NCI-H1694 (cell line): ENCODE results near the gene NDUFAF4.
A peak's percentile ranks its signal among the peaks of the same experiment; 100 is the strongest.

Source experiments
- DNase-seq: peaks from one replicate; lab custom pipeline; 2025; lab: John Stamatoyannopoulos, UW

The NDUFAF4 gene

DNA sequence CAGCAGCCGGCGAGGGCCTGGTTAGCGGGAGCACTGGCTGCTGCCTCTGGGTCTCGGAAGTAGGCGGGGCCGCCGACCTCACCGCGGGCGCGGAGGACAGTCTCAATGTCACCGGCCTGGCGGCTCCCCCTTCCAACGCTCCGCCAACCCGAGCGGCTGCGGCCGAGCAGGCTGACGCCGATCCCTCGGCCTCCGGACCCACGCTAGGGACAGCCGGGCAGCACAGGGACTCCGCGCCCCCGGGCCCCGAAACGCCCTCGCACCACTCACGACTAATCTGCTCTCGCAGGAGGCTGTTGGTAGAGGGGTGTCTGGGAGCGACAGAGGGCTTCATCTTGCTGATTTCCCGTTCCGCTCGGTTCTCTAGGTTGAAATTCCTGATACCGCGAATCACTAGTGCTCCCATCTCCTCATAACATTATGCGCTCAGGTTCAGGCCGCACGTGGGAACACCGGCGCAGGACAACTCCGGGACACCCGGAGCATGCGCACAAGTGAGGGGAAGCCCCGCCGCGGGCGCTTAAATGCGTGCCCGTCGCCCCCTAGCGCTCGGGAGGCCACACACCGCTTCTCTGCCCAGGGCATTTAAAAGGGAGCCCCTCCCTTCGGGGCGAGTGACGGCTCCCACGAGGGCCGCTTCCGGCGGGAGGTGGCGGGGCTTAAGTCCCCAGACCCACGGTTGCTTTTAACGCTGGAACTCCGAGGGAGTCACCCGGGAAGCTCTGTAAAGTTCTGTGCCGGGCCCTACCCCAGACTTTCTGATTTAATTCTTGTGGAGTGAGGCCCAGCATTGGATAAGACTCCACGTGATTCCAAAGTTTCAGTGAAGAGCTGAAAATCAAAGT is at the start of gene NDUFAF4:
NDUFAF4 (minus strand) TSS at position 496 of the 845 bp plus-strand sequence; CDS start at position 406, 90 bp downstream.
- peak; percentile 85 for DNase-seq

DNA sequence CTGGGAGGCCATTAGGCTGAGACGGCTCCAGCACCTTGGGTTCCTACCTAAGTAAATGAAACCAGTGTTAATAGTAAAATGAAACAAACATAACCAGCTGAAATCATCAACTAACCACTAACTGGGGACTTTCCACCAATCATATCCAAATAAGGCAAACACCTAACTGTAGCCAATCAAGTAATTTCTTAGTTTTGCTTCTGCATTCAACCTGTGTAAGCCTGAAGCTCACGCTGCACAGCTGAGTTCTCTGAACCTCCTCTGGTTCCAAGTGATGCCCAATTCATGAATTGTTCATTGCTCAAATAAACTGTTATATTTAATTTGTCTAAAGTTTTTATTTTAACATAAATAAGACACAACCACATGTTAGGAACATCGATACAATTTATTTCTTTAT is 49.4 kb upstream of the NDUFAF4 start:
- DNase-seq, result no peak

DNA sequence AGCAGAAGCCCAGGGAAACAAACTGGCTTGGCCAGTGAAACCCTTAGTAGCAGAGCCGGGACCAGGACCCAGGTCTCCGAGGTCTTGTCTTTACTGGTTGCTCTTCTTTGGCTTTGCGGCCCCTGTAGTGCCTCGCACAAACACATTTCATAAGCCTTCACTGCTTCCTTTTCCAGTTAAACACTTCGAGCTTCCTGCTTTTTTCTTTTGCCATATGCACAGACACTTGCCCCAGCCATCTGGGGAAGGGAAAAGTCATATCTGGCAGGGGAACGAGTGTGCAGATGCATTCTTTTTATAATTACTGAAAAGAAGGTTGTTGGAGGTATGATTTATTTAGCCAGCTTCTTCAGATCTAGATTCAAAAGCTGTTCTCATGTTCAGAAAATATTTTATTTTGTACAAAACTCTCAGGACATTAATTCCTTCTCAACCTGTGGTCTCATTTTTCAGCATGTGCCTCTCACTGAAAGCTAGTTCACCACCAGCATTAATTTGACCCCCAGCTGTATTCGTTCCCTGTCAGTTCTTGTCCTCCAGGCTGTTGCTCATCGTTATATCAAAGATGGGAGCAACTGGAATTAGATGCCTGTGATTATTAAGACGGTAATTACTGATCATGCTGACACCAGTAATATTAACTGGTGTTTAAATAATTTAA is 46.0 kb upstream of the NDUFAF4 start:
- no peak for DNase-seq

DNA sequence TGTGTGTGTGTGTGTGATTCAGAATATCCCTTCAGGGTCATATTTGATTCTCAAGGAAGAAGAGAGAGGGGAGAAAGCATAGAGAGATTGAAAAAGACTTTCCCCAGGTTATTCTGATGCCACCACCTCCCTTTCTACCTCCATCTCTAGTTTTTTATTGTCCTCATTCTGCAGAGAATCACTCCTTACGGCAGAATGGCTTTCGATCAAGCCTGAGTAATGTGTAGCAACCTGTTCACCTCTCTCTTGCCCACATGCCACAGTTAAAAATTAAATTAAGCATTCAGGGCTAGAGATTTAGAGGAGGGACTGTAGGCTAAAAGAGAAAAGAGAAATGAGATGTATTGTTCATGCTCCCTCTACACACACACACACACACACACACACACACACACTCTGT is 45.0 kb upstream of the NDUFAF4 start:
- no peak for DNase-seq

DNA sequence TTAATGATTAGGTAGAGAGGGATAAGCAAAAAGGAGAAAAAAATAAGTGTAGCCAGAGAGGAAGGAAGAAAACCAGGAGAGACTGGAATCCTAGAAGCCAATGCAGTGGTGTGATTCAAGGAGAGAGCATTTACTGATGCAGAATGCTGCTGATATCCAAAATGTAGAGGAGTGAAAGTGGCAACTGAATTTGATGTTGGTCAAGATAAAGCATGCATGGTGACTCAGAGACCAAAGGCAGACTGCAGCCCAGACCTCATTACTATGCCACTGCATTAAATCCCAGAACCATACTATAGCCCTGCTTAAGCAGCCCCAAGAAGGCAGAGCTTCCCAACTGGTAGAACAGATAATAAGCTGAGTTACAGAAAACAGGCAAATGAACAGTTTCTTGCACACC is 42.6 kb upstream of the NDUFAF4 start:
- DNase-seq, result no peak

DNA sequence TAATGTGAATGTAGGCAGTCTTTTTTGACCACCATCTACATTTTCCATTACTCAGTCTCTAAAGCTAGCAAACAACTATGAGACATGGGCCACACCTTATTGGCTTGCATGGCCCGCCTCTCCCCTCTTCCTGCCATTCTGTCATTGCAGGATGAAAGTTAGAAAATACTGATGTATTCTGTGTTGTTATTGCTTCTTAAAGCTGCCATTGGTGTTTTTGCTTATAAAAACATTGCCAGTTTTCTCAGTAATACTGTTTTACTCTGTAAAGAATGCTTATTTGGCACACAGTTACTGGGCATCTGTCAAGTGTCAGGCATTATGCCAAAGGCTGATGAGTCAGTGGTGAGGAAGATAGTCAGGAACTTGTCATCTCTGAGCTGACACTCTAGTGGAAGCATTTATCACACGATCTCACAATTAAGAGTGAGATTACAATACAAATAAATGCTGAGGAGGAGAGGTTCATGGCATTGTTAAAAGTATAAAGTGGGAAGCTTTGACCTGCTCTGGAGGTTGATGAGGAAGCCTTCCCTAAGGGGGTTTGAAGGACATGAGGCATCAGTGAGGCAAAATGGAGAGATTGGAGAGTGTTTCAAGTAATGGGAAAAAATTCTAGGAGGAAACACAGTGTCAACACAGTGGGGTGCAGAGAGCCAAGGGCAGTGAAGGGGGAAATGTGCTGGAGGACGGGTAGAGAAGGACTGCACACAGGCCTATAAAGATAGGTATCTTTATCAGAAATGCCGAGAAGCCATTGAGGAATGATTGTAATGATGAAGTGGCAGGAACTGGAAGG is 41.5 kb upstream of the NDUFAF4 start:
- peak; percentile 59 for DNase-seq

DNA sequence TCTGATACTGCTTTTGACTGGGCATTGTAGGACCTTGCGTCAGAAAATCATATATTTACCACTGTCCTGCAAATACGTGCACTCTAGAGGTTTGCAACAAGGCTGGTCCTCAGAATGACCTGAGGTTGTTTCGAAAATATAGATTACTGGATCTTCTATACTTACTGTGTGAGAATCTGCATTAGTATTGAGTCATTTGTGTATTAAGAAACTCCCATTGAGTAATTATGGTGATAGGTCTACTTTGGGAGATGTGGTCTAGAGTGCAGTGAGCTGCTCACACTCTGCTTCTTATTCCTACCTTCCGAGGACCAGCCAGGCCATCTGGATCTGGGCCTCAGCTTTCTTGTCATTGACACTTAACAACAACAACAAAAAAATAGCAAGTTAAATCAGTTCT is 36.4 kb upstream of the NDUFAF4 start:
- DNase-seq, result no peak

DNA sequence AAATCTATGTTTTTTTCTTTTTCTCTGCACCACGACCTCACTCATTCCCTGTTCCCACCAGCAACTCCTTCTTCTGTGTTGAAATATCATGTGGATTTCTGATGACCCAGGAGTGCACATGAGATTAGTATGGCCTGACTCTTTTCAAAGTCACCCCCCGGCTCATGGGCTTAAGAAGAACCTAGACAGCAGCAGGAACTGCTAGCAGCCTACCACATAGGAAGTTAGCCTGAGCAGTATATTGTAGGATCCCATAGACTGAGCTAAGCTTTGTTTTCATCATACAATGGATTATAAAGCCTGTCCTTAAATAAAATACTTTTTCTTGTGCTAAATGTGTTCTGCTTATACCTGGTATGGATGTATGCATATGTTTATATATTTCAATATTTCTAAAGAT is 33.5 kb upstream of the NDUFAF4 start:
- no peak for DNase-seq

DNA sequence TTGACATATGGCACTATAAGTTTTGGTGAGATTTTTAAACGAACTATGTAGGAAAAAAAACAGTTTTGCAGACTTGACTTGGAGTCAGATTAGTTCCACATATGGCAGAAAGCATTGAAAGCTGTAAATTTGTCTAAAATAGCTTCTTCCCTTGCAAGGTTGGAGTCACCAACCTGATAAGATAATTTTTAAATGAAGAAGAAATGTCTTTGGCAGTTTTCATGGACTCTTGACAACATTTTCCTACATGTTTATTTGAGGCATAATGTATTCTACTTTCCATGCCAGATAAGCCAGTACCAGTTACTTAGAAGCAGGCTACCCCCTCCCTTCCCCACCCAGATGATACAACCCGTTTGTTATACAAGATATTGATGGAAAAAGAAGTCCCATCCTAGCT is 32.0 kb upstream of the NDUFAF4 start:
- no peak for DNase-seq

DNA sequence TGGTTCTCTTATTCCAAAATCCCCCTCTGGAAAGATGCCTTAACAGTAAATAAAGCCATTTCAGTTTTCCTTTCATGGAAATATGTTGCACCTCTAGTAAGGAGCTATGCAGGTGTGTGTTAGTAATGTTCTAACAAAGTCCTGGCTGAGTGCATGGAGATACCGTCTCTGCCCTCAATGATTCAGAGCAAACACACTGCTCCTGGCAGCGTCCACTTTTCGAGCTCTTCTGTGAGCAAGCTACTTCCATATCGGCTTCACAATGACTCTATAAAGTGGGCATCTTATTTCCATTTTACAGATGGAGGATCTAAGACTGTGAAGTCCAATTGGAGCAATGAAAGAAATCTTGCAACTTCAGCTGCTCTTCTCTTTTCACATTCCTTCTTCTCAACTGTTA is 30.0 kb upstream of the NDUFAF4 start:
- no peak for DNase-seq

DNA sequence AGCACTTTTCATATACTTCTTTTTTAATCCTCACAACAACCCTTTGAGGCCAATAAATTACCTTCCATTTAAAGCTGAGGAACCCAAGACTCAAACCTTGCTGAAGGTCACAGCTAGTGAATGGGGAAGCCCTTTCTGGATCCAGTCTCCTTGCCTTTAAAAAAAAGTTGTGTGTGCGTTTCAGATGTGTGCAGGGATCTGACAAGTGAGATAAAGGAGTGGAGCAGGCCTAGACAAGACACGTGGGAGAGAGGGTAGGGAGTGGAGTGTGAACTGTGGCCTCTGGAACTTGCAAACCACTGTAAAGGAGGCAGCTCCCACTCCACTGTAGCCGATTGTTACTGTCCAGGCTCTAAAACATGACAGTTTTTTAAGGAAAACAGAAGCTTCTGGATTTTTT is 28.7 kb upstream of the NDUFAF4 start:
- no peak for DNase-seq

DNA sequence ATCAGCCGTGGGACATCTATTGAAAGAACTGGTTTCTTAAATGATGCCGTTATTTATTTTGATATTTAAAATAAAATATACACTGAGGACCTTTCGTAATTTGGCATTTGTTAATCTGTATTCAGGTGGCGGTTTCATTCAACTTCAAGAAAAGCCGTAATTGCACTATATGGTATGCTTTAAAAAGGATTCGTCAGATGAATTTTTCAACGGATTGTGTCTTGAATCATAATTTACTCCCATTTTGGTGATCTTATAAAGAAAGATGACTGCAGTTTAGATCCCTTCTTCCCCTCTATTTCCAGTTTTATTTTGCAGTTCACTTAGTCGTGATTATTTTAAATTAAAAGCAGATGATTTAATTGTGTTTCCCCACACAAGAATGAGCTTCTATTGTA is 27.6 kb upstream of the NDUFAF4 start:
- no peak for DNase-seq

DNA sequence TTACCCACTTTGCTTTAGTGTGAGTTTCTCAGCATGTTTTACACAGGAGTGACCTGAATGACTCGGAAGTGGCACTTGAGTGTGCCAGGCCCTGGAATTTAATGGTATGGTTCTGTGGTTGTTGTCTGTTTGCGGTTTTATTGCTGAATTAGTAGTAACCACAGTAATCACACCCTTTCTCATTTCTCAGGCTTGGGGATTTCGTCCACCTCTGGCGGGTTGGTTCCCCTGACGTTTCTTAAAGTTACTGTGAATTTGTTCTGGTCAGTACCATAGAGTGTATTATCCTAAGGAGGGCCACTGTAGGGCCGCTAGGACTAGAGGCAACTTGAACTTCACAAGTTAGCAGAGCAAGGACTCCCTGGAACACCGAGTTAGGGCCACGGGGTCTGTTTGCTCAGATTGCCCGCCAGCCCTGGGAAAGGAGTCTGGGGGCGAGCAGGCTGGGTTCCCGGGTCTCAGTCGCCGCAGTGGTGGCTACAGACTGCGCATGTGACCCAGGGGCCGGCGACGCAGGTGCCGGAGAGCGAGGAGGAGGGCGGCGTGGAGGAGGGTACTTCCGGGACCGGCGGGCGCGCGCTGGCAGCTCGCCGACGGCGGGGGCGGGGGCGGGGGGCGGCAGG is 26.3 kb upstream of the NDUFAF4 start:
- no peak for DNase-seq

DNA sequence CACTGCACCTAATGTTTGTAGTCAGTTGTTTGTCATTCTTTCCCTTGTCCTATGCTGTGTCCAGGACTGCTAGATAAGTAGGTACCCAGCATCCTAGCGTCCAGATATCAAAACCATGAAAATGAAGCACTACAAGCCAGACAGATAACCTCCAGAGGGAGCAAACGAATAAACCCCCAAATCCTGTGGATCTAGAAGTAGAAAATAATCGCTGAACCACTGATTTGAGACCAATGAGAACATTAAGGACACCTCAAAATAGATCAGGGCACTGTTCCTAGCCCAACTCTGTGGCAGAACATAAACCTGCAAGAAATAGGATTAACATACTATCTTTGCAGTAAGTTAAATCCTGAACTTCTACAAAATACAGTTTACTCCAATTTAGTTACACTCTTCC is 25.7 kb upstream of the NDUFAF4 start:
- no peak for DNase-seq

DNA sequence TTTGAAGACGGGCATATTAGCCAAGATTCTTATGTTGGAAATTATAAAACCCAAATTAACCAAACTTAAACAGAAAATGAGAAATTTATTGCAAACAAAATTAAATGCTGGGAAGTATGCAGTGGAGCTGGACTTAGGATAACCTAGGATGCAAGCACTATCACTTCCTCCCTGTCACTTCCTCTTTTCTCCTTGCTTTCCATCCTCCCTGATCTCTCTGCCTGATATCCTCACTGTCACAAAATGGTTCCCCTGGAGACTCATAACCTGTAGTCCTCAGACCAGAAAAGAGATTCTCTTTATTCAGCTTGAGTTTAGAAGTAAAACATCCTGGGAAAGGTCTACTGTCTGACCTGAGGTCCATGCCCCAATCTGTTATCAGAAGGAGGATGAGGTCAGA is 19.4 kb upstream of the NDUFAF4 start:
- no peak for DNase-seq

DNA sequence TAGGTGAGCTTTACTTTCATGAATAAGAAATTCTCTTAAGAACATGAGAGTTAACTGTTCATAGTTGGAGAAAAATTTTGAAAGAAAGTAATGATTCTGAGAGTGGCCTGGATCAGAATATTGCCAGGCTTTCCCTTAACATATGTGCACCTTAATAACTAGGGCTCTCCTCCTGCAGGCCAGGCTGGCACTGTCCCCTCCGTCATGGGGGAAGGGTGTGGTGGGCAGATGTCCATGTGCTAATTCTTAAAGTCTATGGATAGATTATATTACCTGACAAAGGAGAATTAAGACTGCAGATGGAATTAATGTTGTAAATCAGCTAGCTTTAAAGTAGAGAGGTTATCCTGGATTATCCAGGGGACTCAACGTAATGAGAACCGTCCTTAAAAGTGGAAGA is 15.9 kb upstream of the NDUFAF4 start:
- DNase-seq, result no peak

DNA sequence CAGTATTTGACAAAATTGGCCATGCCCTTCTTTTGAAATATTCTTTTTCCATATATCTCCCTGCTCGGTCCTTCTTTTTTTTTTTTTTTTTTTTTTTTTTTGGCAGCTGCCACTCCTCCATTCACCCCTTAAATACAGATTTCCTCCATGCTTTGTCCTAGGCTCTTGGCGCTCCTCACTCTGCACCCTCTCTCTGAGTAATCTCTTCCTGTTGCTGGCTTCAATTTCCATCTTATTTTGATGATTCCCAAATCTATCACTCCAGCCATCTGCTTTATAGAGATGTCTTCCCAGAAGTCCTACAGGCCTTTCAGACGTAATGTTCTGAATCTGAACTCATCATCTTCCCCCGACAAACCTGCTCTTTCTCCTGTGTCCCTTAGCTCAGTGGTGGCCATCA is 14.1 kb upstream of the NDUFAF4 start:
- no peak for DNase-seq

DNA sequence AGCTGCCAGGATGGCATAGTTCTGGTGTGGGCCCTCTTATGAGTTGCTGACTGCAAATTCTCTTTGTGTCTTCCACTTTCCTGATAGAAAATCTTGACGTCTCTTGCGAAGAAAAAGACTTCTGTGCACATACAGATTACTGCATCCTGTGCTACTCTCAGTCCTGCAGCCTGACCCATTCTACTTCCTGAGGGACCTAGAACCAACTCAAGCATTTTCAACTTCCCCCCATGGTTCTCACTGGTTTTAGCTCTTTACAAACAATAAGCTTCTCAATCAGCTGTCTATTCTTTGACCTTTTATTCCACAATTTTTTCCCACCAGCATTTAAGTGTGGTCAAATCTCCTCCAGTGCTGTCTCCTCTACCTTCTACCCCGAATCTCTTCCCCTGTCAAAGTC is 13.5 kb upstream of the NDUFAF4 start:
- no peak for DNase-seq

DNA sequence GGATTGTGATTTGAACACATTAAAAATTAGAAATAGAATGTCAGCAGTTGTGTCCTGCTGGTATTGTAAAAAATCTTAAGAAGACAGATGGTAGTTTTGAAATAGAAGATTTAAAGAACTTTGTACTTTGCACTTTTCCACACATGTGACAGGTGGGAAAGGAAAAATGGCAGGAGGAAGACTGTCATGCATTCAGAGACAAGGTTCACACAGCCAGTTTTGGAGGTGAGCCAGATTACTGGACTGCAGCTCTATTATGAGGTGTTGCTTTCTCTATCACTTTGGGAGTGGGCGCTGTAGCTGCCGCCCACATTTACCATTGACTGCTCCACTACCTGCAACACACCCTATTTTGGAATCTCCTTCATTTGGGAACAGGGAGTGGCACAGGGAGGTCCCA is 12.1 kb upstream of the NDUFAF4 start:
- DNase-seq, result no peak

DNA sequence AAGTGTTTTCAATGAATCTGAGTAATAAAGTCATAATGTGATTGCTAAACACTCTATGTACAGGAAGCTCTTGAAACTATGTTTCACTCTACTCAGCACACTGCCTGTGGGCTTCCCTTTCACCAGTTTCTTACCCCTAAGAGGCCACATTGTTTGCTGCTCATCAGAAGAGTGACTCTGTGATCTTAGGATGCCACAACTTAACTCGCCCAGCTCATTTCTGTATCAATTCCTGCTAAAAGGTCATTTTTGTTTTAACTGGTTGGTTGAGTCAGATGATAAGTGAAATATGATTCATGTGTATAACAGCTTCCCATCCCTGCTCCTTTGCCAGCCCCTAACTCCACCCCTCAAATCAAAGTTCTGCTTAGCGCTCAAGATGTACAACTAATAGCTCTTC is 9.8 kb upstream of the NDUFAF4 start:
- no peak for DNase-seq

DNA sequence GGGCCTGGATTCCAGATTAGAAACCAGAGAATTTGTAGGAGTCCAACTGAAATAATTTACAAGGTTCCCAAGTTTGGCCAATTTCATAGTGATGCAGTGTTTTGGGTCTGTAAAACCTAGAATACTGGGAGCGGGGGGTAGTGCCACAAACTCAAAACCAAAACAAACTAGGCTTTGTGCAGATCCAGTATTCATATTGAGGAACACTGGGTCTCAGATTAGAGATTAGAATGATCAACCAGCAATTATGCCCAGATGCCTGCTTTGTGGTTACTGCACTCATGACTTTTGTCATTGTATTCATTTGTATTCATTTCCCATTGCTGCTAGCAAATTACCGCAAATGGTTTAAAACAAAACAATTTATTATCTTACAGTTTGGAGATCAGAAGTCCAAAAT is 3.2 kb upstream of the NDUFAF4 start:
- no peak for DNase-seq

DNA sequence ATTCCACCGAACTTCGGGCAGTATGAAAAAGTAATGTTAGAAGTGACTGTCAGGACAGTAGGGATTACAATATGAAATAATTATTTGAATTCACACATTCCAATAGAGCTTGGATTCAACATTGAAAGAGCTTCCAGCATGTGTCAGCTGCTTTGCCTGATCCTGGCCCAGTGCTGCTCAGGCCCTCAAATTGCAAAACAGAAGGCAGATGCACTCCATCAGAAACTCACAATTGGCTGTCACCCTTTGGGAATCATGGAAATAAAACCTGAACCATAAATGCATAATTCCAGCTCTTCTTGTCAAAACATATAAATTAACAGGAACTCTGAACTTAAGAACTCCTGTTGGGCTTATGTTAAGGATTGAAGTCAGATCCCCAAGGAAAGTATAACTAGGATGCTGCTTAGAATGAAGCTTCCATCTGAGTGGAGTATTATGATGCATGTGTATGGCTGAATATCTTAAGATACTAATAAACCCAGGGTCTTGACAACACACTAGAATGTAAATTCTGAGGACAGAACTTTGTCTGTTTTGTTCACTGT is 1.8 kb upstream of the NDUFAF4 start:
- DNase-seq, result no peak
